GM23338 (cell line): Measurements from ENCODE around the gene SBF2. TPM values are rescaled to one million over a fixed set of nuclear protein-coding genes. Genes with fewer than 3 reads are reported as not detected.

Experiments used
- ATAC-seq: fragments of 200-7000 bp; cut with Tn5 transposase; 3 replicates; pipeline ENCODE4 v1.9.1; 2020
- DNase-seq: peaks from one replicate; pipeline ENCODE4 v3.0.0-alpha.2; 2015; ENCODE audit warnings: low spot score
- H2AFZ ChIP-seq: fragments of 200-600 bp; sonication (generic); 2 replicates; pipeline ENCODE4 v1.8.0; 2016; ENCODE audit warnings: antibody characterized with exemption, mild to moderate bottlenecking, moderate library complexity
- H3F3A ChIP-seq: fragments of 200-600 bp; sonication (generic); replicated peaks from 2 replicates; pipeline ENCODE4 v1.8.0; 2017; ENCODE audit warnings: antibody characterized with exemption, mixed run types, low read depth
- H3K27ac ChIP-seq: fragments of 200-600 bp; sonication (generic); 2 replicates; pipeline ENCODE4 v1.6.1; 2016; ENCODE audit warnings: low read depth
- H3K27me3 ChIP-seq: fragments of 200-600 bp; sonication (generic); 2 replicates; pipeline ENCODE4 v1.8.0; 2016; ENCODE audit warnings: mild to moderate bottlenecking, mixed run types, moderate library complexity; ENCODE audit not compliant: insufficient read depth
- H3K36me3 ChIP-seq: fragments of 200-600 bp; sonication (generic); 2 replicates; pipeline ENCODE4 v1.8.0; 2016; ENCODE audit warnings: mild to moderate bottlenecking; ENCODE audit not compliant: insufficient read depth
- H3K4me1 ChIP-seq: fragments of 200-600 bp; sonication (generic); 2 replicates; pipeline ENCODE4 v1.8.0; 2016; ENCODE audit warnings: mild to moderate bottlenecking, moderate library complexity; ENCODE audit not compliant: insufficient read depth
- H3K4me2 ChIP-seq: fragments of 200-600 bp; sonication (generic); 2 replicates; pipeline ENCODE4 v1.7.1; 2017; ENCODE audit warnings: mixed run types
- H3K4me3 ChIP-seq: fragments of 200-600 bp; sonication (generic); 2 replicates; pipeline ENCODE4 v1.6.1; 2016; ENCODE audit warnings: mixed run types
- H3K79me2 ChIP-seq: fragments of 200-600 bp; sonication (generic); replicated peaks from 2 replicates; pipeline ENCODE4 v1.8.0; 2017; ENCODE audit warnings: mild to moderate bottlenecking; ENCODE audit not compliant: insufficient read depth
- H3K9me2 ChIP-seq: fragments of 200-600 bp; sonication (generic); 2 replicates; pipeline ENCODE4 v1.8.0; 2017; ENCODE audit not compliant: insufficient read depth
- H4K20me1 ChIP-seq: fragments of 200-600 bp; sonication (generic); replicated peaks from 2 replicates; pipeline ENCODE4 v1.8.0; 2017; ENCODE audit warnings: mild to moderate bottlenecking; ENCODE audit not compliant: insufficient read depth
- H3K27ac Mint-ChIP-seq: 2 replicates; pipeline ENCODE4 v1.8.0; 2020; ENCODE audit warnings: inconsistent platforms, mild to moderate bottlenecking, moderate library complexity, mixed read lengths
- H3K27me3 Mint-ChIP-seq: 3 replicates; pipeline ENCODE4 v1.8.0; 2022; ENCODE audit warnings: low read depth, mild to moderate bottlenecking, moderate library complexity, mixed read lengths, inconsistent platforms; ENCODE audit not compliant: insufficient read depth, poor library complexity
- H3K36me3 Mint-ChIP-seq: 3 replicates; pipeline ENCODE4 v1.8.0; 2021; ENCODE audit warnings: low read depth, mild to moderate bottlenecking, inconsistent platforms, moderate library complexity, mixed read lengths
- H3K4me1 Mint-ChIP-seq: 3 replicates; pipeline ENCODE4 v1.8.0; 2020; ENCODE audit warnings: mild to moderate bottlenecking, inconsistent platforms, mixed read lengths
- H3K4me3 Mint-ChIP-seq: 3 replicates; pipeline ENCODE4 v1.8.0; 2021; ENCODE audit warnings: moderate library complexity, mild to moderate bottlenecking, inconsistent platforms, mixed read lengths
- H3K9me3 Mint-ChIP-seq: 3 replicates; pipeline ENCODE4 v1.8.0; 2020; ENCODE audit warnings: moderate library complexity, mild to moderate bottlenecking, inconsistent platforms, mixed read lengths
- CREB1 ChIP-seq: fragments of 250-450 bp; sonication (Bioruptor Pico); IDR thresholded peaks from 2 replicates; pipeline ENCODE4 v1.5.0; 2020; ENCODE audit warnings: low read depth, mild to moderate bottlenecking, moderate library complexity
- ETS1 ChIP-seq: IDR thresholded peaks from 2 replicates; pipeline ENCODE4 v1.6.1; 2016; ENCODE audit warnings: antibody characterized with exemption
- EZH2 ChIP-seq: fragments of 200-600 bp; sonication (generic); IDR thresholded peaks from one replicate; pipeline ENCODE4 v1.8.0; 2017; ENCODE audit warnings: antibody characterized with exemption, mild to moderate bottlenecking, low read depth; ENCODE audit not compliant: unreplicated experiment
- EZH2phosphoT487 ChIP-seq: fragments of 200-600 bp; sonication (generic); IDR thresholded peaks from one replicate; pipeline ENCODE4 v1.8.1; 2018; ENCODE audit warnings: antibody characterized with exemption; ENCODE audit not compliant: unreplicated experiment
- JUNB ChIP-seq: IDR thresholded peaks from one replicate; pipeline ENCODE4 v1.6.1; 2016; ENCODE audit warnings: antibody characterized with exemption; ENCODE audit not compliant: unreplicated experiment
- NANOG ChIP-seq: IDR thresholded peaks from 2 replicates; pipeline ENCODE4 v1.6.1; 2016; ENCODE audit warnings: antibody characterized with exemption, borderline replicate concordance
- POLR2AphosphoS5 ChIP-seq: IDR thresholded peaks from 2 replicates; pipeline ENCODE4 v1.6.1; 2016; ENCODE audit warnings: antibody characterized with exemption, low read depth
- REST ChIP-seq: IDR thresholded peaks from one replicate; pipeline ENCODE4 v1.6.1; 2018; ENCODE audit warnings: antibody characterized with exemption; ENCODE audit not compliant: unreplicated experiment
- ZNF114 ChIP-seq: fragments of 250-450 bp; sonication (Bioruptor Pico); IDR thresholded peaks from 2 replicates; pipeline ENCODE4 v1.5.0; 2020; ENCODE audit warnings: mild to moderate bottlenecking, moderate library complexity
- polyA plus RNA-seq: library from polyadenylated mRNA; unstranded; fragments of >200 nt; fragmentation: Nextera tagmentation; extraction: Ambion mirVana; gene quantifications from 2 replicates; pipeline ENCODE4 v1.2.1, GENCODE V29; 2016
- total RNA-seq: library from RNA; depleted of rRNA; stranded (reverse); fragments of >200 nt; shearing (Covaris generic); gene quantifications from 2 replicates; pipeline ENCODE4 v1.2.3, GENCODE V29; 2014
- TF ChIP-seq, protein P1 (sequence below), 2 experiments: fragments of 200-600 bp in 1 of 2; sonication (generic) in 1 of 2; conservative IDR thresholded peaks; 2 replicates each; pipeline versions ENCODE4 v1.5.1 to v1.6.1; 2016 to 2017; ENCODE audit warnings: antibody characterized with exemption in 2 of 2, low read depth in 2 of 2, mild to moderate bottlenecking in 2 of 2, moderate library complexity in 1 of 2
- TF ChIP-seq, protein P2 (sequence below): fragments of 250-450 bp; sonication (Bioruptor Pico); IDR thresholded peaks from 2 replicates; pipeline ENCODE4 v1.5.0; 2020; ENCODE audit warnings: mild to moderate bottlenecking, moderate library complexity

Gene SBF2
- total and polyA plus RNA-seq, 2 experiments from 2014 or later: 25.6 to 53.5 TPM

- TF ChIP-seq, protein P1, sequence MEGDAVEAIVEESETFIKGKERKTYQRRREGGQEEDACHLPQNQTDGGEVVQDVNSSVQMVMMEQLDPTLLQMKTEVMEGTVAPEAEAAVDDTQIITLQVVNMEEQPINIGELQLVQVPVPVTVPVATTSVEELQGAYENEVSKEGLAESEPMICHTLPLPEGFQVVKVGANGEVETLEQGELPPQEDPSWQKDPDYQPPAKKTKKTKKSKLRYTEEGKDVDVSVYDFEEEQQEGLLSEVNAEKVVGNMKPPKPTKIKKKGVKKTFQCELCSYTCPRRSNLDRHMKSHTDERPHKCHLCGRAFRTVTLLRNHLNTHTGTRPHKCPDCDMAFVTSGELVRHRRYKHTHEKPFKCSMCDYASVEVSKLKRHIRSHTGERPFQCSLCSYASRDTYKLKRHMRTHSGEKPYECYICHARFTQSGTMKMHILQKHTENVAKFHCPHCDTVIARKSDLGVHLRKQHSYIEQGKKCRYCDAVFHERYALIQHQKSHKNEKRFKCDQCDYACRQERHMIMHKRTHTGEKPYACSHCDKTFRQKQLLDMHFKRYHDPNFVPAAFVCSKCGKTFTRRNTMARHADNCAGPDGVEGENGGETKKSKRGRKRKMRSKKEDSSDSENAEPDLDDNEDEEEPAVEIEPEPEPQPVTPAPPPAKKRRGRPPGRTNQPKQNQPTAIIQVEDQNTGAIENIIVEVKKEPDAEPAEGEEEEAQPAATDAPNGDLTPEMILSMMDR (conservative IDR thresholded peaks at IDR 0.05; ENCODE audit: low read depth in 2 of 2): no peak
- TF ChIP-seq ETS1: no peak
- no peak for TF ChIP-seq CREB1 (CRISPR knock-in tag)
- TF ChIP-seq, protein P2, sequence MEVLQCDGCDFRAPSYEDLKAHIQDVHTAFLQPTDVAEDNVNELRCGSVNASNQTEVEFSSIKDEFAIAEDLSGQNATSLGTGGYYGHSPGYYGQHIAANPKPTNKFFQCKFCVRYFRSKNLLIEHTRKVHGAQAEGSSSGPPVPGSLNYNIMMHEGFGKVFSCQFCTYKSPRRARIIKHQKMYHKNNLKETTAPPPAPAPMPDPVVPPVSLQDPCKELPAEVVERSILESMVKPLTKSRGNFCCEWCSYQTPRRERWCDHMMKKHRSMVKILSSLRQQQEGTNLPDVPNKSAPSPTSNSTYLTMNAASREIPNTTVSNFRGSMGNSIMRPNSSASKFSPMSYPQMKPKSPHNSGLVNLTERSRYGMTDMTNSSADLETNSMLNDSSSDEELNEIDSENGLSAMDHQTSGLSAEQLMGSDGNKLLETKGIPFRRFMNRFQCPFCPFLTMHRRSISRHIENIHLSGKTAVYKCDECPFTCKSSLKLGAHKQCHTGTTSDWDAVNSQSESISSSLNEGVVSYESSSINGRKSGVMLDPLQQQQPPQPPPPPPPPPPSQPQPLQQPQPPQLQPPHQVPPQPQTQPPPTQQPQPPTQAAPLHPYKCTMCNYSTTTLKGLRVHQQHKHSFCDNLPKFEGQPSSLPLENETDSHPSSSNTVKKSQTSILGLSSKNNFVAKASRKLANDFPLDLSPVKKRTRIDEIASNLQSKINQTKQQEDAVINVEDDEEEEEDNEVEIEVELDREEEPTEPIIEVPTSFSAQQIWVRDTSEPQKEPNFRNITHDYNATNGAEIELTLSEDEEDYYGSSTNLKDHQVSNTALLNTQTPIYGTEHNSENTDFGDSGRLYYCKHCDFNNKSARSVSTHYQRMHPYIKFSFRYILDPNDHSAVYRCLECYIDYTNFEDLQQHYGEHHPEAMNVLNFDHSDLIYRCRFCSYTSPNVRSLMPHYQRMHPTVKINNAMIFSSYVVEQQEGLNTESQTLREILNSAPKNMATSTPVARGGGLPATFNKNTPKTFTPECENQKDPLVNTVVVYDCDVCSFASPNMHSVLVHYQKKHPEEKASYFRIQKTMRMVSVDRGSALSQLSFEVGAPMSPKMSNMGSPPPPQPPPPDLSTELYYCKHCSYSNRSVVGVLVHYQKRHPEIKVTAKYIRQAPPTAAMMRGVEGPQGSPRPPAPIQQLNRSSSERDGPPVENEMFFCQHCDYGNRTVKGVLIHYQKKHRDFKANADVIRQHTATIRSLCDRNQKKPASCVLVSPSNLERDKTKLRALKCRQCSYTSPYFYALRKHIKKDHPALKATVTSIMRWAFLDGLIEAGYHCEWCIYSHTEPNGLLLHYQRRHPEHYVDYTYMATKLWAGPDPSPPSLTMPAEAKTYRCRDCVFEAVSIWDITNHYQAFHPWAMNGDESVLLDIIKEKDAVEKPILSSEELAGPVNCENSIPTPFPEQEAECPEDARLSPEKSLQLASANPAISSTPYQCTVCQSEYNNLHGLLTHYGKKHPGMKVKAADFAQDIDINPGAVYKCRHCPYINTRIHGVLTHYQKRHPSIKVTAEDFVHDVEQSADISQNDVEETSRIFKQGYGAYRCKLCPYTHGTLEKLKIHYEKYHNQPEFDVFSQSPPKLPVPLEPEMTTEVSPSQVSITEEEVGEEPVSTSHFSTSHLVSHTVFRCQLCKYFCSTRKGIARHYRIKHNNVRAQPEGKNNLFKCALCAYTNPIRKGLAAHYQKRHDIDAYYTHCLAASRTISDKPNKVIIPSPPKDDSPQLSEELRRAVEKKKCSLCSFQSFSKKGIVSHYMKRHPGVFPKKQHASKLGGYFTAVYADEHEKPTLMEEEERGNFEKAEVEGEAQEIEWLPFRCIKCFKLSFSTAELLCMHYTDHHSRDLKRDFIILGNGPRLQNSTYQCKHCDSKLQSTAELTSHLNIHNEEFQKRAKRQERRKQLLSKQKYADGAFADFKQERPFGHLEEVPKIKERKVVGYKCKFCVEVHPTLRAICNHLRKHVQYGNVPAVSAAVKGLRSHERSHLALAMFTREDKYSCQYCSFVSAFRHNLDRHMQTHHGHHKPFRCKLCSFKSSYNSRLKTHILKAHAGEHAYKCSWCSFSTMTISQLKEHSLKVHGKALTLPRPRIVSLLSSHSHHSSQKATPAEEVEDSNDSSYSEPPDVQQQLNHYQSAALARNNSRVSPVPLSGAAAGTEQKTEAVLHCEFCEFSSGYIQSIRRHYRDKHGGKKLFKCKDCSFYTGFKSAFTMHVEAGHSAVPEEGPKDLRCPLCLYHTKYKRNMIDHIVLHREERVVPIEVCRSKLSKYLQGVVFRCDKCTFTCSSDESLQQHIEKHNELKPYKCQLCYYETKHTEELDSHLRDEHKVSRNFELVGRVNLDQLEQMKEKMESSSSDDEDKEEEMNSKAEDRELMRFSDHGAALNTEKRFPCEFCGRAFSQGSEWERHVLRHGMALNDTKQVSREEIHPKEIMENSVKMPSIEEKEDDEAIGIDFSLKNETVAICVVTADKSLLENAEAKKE (CRISPR knock-in tag): no peak
- TF ChIP-seq REST: no peak
- no peak for TF ChIP-seq ZNF114 (CRISPR knock-in tag)
- no peak for TF ChIP-seq NANOG
- TF ChIP-seq POLR2AphosphoS5: no peak
- no peak for TF ChIP-seq EZH2
- no peak for TF ChIP-seq JUNB
- no peak for TF ChIP-seq EZH2phosphoT487
- Mint-ChIP-seq H3K27ac (no peak overlapping the region), H3K27me3 (peaks cover 3% of the 10 kb centered on the region), H3K4me3 (no peak overlapping the region), H3K4me1 (peaks cover 29% of the 10 kb centered on the region), H3K36me3 (peaks cover 3% of the 10 kb centered on the region; the same call in 1 of the 3 replicates), H3K9me3 (no peaks in the 10 kb centered on the region)
- Histone ChIP-seq H4K20me1 (no peaks in the 10 kb centered on the region), H2AFZ (no peak overlapping the region), H3K36me3 (no peaks in the 10 kb centered on the region), H3K9me2 (0 out of 2 replicates have a peak, but pooled peaks cover 3% of the 10 kb centered on the region), H3K27me3 (no peaks in the 10 kb centered on the region), H3K4me2 (no peak overlapping the region), H3K27ac (no peak overlapping the region), H3K4me1 (peaks cover 30% of the 10 kb centered on the region), H3F3A (no peaks in the 10 kb centered on the region), H3K79me2 (no peaks in the 10 kb centered on the region), H3K4me3 (no peak overlapping the region)
- DNase-seq (no peak), ATAC-seq (no peak)
These were observed 521.8 kb downstream of the SBF2 start for GRCh38 chr11:9772218-9772617.
